CD4-positive, alpha-beta T cell treated with Interleukin-2 at 100 ng/mL for 4 hours (primary cell): ENCODE data around the gene SPPL2C.
A peak's percentile ranks its signal among the peaks of the same experiment; 100 is the strongest.
"Not testable (repeated sequence)": the region's sequence is repeated elsewhere in the genome, so short reads cannot be mapped to it uniquely, and the experiment has no call there.

Experiments
- DNase-seq: peaks from one replicate; pipeline ENCODE4 v3.0.0-alpha.2; 2020; ENCODE audit warnings: low spot score

The SPPL2C gene

DNA sequence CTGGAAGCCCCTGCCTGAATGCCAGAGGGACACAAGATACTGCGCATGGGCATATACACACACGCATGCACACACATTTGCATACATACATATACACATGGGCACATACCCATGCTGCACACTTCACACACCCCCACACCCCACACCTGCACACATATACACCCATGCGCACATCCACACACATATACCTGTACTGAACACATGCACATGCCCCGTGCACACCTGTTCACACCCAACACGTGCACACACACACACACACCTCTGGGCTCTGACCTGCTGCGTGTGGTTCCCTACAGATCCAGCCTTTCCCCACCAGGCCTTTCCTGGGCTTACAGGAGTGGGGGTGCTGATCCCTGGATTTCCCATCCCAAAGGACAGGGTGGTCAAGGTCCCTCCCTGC is 6.3 kb downstream of the SPPL2C start:
- DNase-seq, result no peak

DNA sequence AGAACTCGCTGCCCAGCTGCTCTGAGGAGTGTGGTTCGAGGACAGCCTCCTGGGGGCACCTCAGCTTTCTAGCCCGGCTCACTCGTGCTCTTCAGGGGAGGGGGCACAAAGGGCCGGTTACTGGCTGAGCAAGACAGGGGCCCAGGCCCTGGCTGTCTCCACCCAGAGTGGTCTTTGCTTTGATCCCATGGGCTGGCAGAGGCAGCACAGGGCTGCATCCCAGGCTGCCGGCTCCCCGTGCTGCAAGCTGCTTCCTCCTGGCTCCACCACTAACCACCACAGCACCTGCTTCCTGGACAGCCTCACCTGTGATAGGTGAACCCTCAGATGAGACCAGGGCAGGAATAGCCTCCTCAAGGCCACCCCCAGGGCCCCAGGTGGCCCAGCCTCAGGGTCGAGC is 6.8 kb downstream of the SPPL2C start:
- DNase-seq, result no peak

GRCh38 chr17:45851873-45852272 is 7.2 kb downstream of the SPPL2C start:
- no peak for DNase-seq

- DNase-seq, result peak; percentile 59
Observed at GRCh38 chr17:45852535-45853297, 8.0 kb downstream of the SPPL2C start.

GRCh38 chr17:45854209-45854608 is 9.5 kb downstream of the SPPL2C start:
- no peak for DNase-seq

DNA sequence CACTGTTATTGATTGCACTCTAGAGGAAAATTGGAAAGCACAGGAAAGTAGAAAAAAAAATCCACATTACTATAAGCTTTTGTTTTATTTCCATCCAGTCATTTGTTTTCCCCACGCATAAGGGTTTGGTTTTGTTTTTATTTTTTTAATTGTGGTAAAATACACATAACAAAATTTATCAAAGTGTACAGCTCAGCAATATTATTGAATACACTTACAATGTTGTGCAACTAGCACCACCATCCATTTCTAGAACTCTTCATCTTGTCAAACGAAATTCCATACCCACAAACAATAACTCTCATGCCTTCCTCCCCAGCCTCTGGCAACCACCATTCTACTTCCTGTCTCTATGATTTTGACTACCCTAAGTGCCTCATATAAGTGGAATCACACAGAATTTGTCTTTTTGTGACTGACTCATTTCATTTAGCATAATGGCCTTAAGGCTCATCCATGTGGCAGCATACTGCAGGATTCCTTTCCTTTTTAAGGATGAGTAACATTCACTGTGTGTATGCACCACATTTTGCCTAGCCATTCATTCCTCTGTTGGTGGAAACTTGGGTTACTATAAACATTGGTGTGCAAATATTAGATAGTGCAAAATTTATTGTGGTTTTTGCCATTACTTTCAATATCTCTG is 11.1 kb downstream of the SPPL2C start:
- no peak for DNase-seq

DNA sequence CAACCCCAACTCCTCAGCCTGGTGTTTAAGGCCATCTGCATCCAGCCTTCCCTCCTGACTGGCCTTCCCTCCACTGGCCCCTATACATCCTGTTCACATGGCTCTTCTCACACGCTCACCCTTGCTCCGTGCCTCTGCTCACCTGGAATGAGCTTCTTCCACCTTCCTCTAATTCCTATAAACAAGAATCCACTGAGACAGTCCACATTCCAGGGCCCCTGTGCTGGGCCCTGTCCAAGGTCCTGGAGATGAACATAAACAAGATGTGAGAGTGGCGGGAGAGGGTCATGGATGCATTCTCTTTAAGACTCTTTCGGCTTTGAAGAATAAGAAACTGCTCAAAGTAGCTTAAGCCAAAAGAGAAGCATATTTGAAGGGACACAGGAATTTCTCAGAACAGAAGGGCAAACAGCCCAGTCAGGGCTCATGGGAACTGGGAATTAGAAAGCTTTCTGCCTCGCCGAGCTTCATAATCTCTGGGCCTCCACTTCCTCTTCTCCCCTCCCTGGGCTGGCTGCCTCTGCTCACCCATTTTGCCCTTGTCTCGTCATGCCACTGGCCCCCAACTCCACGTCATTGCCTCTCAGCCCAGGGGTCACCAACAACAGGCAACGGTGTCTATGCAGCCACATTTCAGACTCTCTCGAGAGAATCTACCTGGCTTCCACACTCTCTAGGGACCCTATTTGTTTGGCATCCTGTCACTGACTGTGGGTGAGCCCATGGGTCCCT is 13.5 kb downstream of the SPPL2C start:
- no peak for DNase-seq

DNA sequence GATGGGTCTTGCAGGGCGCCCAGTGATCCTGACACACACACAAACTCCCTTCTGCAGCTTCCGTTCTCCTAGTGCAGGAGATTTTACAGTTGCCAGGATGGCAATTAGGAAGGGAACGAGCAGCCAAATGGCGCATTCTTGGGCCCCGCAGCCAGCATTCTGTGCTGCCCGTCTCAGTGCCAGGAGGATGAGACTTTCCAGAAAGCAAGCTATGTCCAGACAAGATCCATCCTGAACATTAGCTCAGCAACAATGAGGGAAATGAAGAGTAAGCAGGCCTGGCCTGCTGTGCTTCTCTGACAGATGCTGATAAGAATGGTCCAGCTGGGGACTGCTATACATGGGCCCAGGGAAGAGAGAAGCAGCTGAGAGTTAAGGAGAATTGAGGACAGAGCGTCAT is 16.5 kb downstream of the SPPL2C start:
- no peak for DNase-seq

- DNase-seq, result not testable (repeated sequence)
Observed at GRCh38 chr17:45862127-45862526, 17.4 kb downstream of the SPPL2C start.

- DNase-seq, result no peak
Observed at GRCh38 chr17:45863857-45864654, 19.4 kb downstream of the SPPL2C start.

DNA sequence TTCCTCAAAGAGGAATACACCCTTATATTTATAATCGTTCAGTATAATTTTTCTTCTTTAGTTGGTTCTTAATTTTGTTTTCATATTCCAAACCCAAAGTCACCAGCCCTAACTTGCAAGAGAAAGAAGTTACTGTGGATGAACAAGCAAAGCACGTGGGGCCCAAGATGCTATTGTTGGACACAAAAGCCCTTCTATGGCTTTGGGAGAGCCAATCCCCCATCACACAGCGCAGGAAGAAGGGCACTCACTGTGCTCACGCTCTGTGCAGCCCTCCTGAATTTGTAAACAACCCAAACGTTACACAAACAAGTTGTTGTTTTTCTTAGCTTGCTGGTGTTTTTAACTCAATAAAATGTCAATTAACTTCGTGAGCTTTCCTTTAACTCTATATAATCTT is 22.5 kb downstream of the SPPL2C start:
- DNase-seq, result no peak

GRCh38 chr17:45867702-45868101 is 23.0 kb downstream of the SPPL2C start:
- DNase-seq, result no peak

- no peak for DNase-seq
Observed at GRCh38 chr17:45868276-45868675, 23.6 kb downstream of the SPPL2C start.

DNA sequence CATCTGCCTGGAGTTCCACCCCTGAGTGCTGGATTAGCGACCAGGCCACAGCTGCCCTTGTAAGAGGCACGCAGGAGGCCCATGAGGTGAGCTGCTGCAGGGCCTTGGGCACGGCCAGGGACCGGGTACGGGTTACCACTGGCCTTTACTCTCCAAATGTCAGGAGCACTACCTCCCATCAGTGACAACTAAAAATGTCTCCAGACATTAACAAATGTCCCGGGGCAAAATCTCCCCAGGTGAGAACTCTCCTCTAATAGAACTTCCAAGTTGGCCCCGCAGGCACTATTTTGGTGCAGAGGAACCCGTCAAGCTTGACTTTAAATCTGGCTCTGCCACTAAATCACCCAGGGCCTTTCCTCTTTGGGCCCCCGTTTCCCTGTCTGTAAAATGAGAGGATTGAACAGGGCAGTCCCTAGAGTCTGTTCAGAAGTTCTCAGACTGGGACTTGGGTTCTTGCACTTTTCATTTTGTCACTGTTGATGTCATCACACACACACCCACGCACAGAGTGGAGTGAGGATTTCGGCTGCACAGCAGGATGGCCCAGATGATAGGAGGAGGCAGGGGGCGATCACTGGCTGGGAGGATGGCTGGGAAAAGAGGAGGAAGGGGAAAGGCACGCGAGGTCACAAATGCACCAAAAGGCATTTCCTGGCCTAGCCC is 25.1 kb downstream of the SPPL2C start:
- no peak for DNase-seq

- DNase-seq, result no peak
Observed at GRCh38 chr17:45870342-45870974, 25.8 kb downstream of the SPPL2C start.

DNA sequence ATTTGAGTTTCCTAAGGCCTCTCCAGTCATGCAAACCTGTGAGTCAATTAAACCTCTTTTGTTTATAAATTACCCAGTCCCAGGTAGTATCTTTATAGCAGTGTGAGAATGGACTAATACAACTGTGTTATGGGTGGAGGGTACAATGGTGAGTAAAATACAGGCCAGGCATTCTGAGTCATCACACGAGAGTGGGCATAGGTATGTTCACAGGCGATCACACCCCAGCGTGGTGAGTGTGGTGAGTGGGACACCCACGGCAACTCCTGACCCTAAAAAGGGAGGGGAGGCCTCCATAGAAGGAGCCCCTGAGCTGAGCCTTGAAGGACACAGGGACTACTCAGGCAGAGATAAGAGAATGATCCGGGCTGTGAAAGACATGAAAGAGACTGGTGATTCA is 27.0 kb downstream of the SPPL2C start:
- no peak for DNase-seq

GRCh38 chr17:45873728-45874127 is 29.0 kb downstream of the SPPL2C start:
- peak; percentile 42 for DNase-seq

GRCh38 chr17:45874151-45874550 is 29.5 kb downstream of the SPPL2C start:
- DNase-seq, result peak; percentile 24

GRCh38 chr17:45876539-45876938 is 31.9 kb downstream of the SPPL2C start:
- no peak for DNase-seq

GRCh38 chr17:45877467-45877866 is 32.8 kb downstream of the SPPL2C start:
- no peak for DNase-seq

DNA sequence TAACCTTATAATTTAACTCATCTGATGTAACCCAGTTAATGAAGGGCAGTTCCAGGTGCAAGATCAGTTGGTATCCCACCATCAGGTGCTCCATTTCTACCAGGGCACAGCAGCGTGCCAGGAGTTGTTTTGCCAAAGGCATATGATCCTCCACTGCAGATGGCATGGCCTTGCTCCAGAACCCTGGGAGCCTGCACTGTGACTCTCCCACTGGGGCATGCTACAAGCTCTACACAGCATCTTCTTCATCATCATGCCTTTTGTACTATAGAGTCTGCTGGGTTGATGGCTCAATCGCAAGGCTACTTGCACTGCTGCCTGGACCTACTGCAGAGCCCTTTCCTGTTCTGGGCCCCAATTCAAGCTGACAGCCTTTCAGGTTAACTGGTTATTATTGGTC is 38.4 kb downstream of the SPPL2C start:
- DNase-seq, result no peak
